Hematopoietic multipotent progenitor cell treated with erythropoietin and hydrocortisone succinate and interleukin-3 and kit ligand, for 6 days (in vitro differentiated cells): ENCODE measurements around the gene MGAT4B.
"Not testable (repeated sequence)": the region's sequence is repeated elsewhere in the genome, so short reads cannot be mapped to it uniquely, and the experiment has no call there.

Experiments used
- DNase-seq: peaks from one replicate; pipeline ENCODE4 v3.0.0-alpha.2; 2015

Gene MGAT4B

GRCh38 chr5:179794171-179794570 lies 12.5 kb downstream of the MGAT4B start:
- no peak for DNase-seq

GRCh38 chr5:179793468-179794139 lies 13.1 kb downstream of the MGAT4B start, which contains the start of gene LTC4S:
Gene LTC4S, plus strand, starts transcription at chr5:179793986. Its CDS starts 95 bp downstream, at chr5:179794081.
- DNase-seq, result peak; percentile 95

- peak; percentile 50 for DNase-seq
These were observed 13.8 kb downstream of the MGAT4B start for GRCh38 chr5:179792612-179793467.

- no peak for DNase-seq
These were observed 14.6 kb downstream of the MGAT4B start for GRCh38 chr5:179791881-179792611.

GRCh38 chr5:179789278-179789677 lies 17.4 kb downstream of the MGAT4B start:
- DNase-seq, result not testable (repeated sequence)

GRCh38 chr5:179788193-179788854 lies 18.3 kb downstream of the MGAT4B start:
- DNase-seq, result no peak

GRCh38 chr5:179786861-179787260 lies 19.8 kb downstream of the MGAT4B start:
- DNase-seq, result no peak

- DNase-seq, result no peak
These were observed 23.5 kb downstream of the MGAT4B start for GRCh38 chr5:179783128-179783527.

- DNase-seq, result no peak
These were observed 24.8 kb downstream of the MGAT4B start for GRCh38 chr5:179781846-179782245.

GRCh38 chr5:179780362-179780761 lies 26.3 kb downstream of the MGAT4B start:
- peak; percentile 74 for DNase-seq

- DNase-seq, result no peak
These were observed 26.8 kb downstream of the MGAT4B start for GRCh38 chr5:179779826-179780225.

GRCh38 chr5:179778591-179778990 lies 28.1 kb downstream of the MGAT4B start:
- no peak for DNase-seq

- no peak for DNase-seq
These were observed 28.8 kb downstream of the MGAT4B start for GRCh38 chr5:179777909-179778308.

GRCh38 chr5:179777456-179777855 lies 29.2 kb downstream of the MGAT4B start:
- DNase-seq, result no peak

GRCh38 chr5:179776411-179776938 lies 30.2 kb downstream of the MGAT4B start:
- DNase-seq, result no peak

- no peak for DNase-seq
These were observed 32.2 kb downstream of the MGAT4B start for GRCh38 chr5:179774442-179774841.

- no peak for DNase-seq
These were observed 33.0 kb downstream of the MGAT4B start for GRCh38 chr5:179773686-179774040.

GRCh38 chr5:179772351-179772750 lies 34.3 kb downstream of the MGAT4B start:
- DNase-seq, result peak; percentile 67

GRCh38 chr5:179771311-179771895 lies 35.3 kb downstream of the MGAT4B start:
- DNase-seq, result peak; percentile 76

GRCh38 chr5:179769796-179770195 lies 36.9 kb downstream of the MGAT4B start:
- no peak for DNase-seq

- no peak for DNase-seq
These were observed 37.4 kb downstream of the MGAT4B start for GRCh38 chr5:179769271-179769670.
